K562 (cell line): ENCODE data around the gene MMP11.

ENCODE experiments used
- BMI1 ChIP-seq: fragments of 150-350 bp; IDR thresholded peaks from 2 replicates; pipeline ENCODE4 v1.6.1; 2014; ENCODE audit warnings: low read length
- FOXA1 ChIP-seq: fragments of 450-650 bp; IDR thresholded peaks from 2 replicates; pipeline ENCODE4 v1.6.1; 2016; ENCODE audit warnings: mild to moderate bottlenecking, borderline replicate concordance
- KLF16 ChIP-seq: IDR thresholded peaks from 2 replicates; pipeline ENCODE4 v1.6.1; 2016; ENCODE audit warnings: antibody characterized with exemption
- MEIS2 ChIP-seq: fragments of 450-650 bp; IDR thresholded peaks from 2 replicates; pipeline ENCODE4 v1.6.1; 2014; ENCODE audit warnings: mild to moderate bottlenecking; ENCODE audit not compliant: partially characterized antibody
- MYC ChIP-seq, 2 experiments: fragments of 250-450 bp in 1 of 2; sonication (Bioruptor Pico) in 1 of 2; IDR thresholded peaks; 2 replicates each; pipeline versions ENCODE4 v1.5.1 to v1.6.1; 2012 to 2021; ENCODE audit warnings: low read depth in 2 of 2, borderline replicate concordance in 1 of 2, improper control_type of control experiment in 1 of 2, low read length in 1 of 2, mild to moderate bottlenecking in 1 of 2, moderate library complexity in 1 of 2
- YY1 ChIP-seq, 3 experiments: IDR thresholded peaks; 2 replicates each; pipeline ENCODE4 v1.6.1; 2011; ENCODE audit warnings: low read length in 2 of 3, mild to moderate bottlenecking in 2 of 3, moderate library complexity in 2 of 3, borderline replicate concordance in 1 of 3, control low read depth in 1 of 3, low read depth in 1 of 3; ENCODE audit not compliant: insufficient read depth in 3 of 3, insufficient replicate concordance in 2 of 3, control insufficient read depth in 1 of 3, insufficient read length in 1 of 3; ENCODE audit errors: extremely low read depth in 1 of 3
- ZBED1 ChIP-seq: IDR thresholded peaks from 2 replicates; pipeline ENCODE4 v1.6.1; 2014
- TF ChIP-seq, protein P1 (sequence below), 3 experiments: IDR thresholded peaks in 2 of 3; conservative IDR thresholded peaks in 1 of 3; 2 replicates each; pipeline ENCODE4 v1.5.1; 2011 to 2012; ENCODE audit warnings: low read length in 3 of 3, mild to moderate bottlenecking in 3 of 3, control low read depth in 2 of 3, improper control_type of control experiment in 1 of 3, inconsistent platforms in 1 of 3, low read depth in 1 of 3, mixed read lengths in 1 of 3, moderate library complexity in 1 of 3; ENCODE audit not compliant: insufficient read depth in 2 of 3
- TF ChIP-seq, protein P2 (sequence below): fragments of 250-450 bp; sonication (Bioruptor Pico); IDR thresholded peaks from 2 replicates; pipeline ENCODE4 v1.5.0; 2021; ENCODE audit warnings: mild to moderate bottlenecking, borderline replicate concordance
- TF ChIP-seq, protein P3 (sequence below): sonication (generic); formaldehyde crosslinking; IDR thresholded peaks from 2 replicates; pipeline ENCODE4 v1.8.1; 2022; ENCODE audit warnings: missing genetic modification reagents

DNA sequence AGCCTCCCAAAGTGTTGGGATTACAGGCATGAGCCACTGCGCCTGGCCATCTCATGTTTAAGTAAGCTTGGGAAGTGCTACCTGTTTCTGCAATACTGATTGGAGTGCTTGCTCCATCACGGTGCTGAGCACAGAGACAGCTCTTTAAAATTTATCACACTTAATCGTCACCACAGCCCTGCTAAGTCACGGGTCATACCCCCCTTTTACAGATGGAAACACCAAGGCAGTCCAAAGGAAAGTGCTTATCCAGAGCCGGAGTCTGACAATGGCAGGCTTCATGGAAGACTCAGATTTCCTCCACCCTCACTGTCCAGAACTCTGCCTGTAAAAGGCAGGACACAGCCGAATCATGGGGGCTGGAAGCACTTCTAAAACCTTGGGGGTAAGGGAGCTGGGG lies 12.6 kb upstream of the MMP11 start:
- TF ChIP-seq, protein P1, sequence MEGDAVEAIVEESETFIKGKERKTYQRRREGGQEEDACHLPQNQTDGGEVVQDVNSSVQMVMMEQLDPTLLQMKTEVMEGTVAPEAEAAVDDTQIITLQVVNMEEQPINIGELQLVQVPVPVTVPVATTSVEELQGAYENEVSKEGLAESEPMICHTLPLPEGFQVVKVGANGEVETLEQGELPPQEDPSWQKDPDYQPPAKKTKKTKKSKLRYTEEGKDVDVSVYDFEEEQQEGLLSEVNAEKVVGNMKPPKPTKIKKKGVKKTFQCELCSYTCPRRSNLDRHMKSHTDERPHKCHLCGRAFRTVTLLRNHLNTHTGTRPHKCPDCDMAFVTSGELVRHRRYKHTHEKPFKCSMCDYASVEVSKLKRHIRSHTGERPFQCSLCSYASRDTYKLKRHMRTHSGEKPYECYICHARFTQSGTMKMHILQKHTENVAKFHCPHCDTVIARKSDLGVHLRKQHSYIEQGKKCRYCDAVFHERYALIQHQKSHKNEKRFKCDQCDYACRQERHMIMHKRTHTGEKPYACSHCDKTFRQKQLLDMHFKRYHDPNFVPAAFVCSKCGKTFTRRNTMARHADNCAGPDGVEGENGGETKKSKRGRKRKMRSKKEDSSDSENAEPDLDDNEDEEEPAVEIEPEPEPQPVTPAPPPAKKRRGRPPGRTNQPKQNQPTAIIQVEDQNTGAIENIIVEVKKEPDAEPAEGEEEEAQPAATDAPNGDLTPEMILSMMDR (IDR thresholded peaks at IDR 0.05 in 2 of 3, conservative IDR thresholded peaks at IDR 0.05 in 1 of 3; ENCODE audit: insufficient read depth in 2 of 3, low read depth in 1 of 3, low read length in 3 of 3) = no peak
- TF ChIP-seq, protein P2, sequence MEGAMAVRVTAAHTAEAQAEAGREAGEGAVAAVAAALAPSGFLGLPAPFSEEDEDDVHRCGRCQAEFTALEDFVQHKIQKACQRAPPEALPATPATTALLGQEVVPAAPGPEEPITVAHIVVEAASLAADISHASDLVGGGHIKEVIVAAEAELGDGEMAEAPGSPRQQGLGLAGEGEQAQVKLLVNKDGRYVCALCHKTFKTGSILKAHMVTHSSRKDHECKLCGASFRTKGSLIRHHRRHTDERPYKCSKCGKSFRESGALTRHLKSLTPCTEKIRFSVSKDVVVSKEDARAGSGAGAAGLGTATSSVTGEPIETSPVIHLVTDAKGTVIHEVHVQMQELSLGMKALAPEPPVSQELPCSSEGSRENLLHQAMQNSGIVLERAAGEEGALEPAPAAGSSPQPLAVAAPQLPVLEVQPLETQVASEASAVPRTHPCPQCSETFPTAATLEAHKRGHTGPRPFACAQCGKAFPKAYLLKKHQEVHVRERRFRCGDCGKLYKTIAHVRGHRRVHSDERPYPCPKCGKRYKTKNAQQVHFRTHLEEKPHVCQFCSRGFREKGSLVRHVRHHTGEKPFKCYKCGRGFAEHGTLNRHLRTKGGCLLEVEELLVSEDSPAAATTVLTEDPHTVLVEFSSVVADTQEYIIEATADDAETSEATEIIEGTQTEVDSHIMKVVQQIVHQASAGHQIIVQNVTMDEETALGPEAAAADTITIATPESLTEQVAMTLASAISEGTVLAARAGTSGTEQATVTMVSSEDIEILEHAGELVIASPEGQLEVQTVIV (CRISPR knock-in tag) = no peak
- TF ChIP-seq FOXA1 = no peak
- no peak for TF ChIP-seq MEIS2
- TF ChIP-seq ZBED1 = no peak
- TF ChIP-seq BMI1 = no peak
- TF ChIP-seq KLF16 = no peak
- TF ChIP-seq, protein P3, sequence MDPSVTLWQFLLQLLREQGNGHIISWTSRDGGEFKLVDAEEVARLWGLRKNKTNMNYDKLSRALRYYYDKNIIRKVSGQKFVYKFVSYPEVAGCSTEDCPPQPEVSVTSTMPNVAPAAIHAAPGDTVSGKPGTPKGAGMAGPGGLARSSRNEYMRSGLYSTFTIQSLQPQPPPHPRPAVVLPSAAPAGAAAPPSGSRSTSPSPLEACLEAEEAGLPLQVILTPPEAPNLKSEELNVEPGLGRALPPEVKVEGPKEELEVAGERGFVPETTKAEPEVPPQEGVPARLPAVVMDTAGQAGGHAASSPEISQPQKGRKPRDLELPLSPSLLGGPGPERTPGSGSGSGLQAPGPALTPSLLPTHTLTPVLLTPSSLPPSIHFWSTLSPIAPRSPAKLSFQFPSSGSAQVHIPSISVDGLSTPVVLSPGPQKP (CRISPR knock-in tag) = no peak
- no peak for TF ChIP-seq YY1 (IDR thresholded peaks at IDR 0.05; ENCODE audit: borderline replicate concordance in 1 of 3, control insufficient read depth in 1 of 3, extremely low read depth in 1 of 3, insufficient read depth in 3 of 3, insufficient read length in 1 of 3, insufficient replicate concordance in 2 of 3, low read depth in 1 of 3, low read length in 2 of 3)
- no peak for TF ChIP-seq MYC (IDR thresholded peaks at IDR 0.05; ENCODE audit: low read depth, low read length)
- TF ChIP-seq MYC (CRISPR knock-in tag; IDR thresholded peaks at IDR 0.05; ENCODE audit: borderline replicate concordance, low read depth) = no peak
